Fibroblast of lung (primary cell): ENCODE measurements around the gene UROD.

Experiments
- EZH2 ChIP-seq: IDR thresholded peaks from 2 replicates; pipeline ENCODE4 v1.5.1; 2012; ENCODE audit warnings: low read length, control low read depth, mild to moderate bottlenecking; ENCODE audit errors: missing control alignments
- TF ChIP-seq, protein P1 (sequence below), 2 donors: IDR thresholded peaks in 1 of 2; conservative IDR thresholded peaks in 1 of 2; 1 replicate in 1 of 2; 2 replicates in 1 of 2; pipeline ENCODE4 v1.5.1; 2011 to 2012; ENCODE audit warnings: low read length in 2 of 2, control low read depth in 1 of 2, inconsistent platforms in 1 of 2, low read depth in 1 of 2, mild to moderate bottlenecking in 1 of 2

DNA sequence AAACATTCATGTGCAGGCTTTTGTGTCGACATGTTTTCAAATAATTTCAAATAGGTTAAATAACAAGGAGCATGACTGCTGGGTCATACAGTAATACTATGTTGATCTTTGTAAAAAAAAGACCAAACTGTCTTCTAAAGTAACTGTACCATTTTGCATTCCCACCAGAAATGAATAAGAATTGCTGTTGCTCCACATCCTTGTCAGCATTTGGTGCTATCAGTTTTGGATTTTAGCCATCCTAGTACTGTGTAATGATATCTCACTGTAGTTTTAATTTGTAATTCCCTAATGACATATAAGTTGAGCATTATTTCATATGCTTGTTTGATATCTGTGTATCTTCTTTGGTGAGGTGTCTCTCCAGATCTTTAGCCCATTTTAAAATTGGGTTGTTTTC lies 11.6 kb downstream of the UROD start:
- TF ChIP-seq, protein P1, sequence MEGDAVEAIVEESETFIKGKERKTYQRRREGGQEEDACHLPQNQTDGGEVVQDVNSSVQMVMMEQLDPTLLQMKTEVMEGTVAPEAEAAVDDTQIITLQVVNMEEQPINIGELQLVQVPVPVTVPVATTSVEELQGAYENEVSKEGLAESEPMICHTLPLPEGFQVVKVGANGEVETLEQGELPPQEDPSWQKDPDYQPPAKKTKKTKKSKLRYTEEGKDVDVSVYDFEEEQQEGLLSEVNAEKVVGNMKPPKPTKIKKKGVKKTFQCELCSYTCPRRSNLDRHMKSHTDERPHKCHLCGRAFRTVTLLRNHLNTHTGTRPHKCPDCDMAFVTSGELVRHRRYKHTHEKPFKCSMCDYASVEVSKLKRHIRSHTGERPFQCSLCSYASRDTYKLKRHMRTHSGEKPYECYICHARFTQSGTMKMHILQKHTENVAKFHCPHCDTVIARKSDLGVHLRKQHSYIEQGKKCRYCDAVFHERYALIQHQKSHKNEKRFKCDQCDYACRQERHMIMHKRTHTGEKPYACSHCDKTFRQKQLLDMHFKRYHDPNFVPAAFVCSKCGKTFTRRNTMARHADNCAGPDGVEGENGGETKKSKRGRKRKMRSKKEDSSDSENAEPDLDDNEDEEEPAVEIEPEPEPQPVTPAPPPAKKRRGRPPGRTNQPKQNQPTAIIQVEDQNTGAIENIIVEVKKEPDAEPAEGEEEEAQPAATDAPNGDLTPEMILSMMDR (conservative IDR thresholded peaks at IDR 0.05 in 1 of 2, IDR thresholded peaks at IDR 0.05 in 1 of 2; ENCODE audit: low read depth in 1 of 2, low read length in 2 of 2) = no peak
- TF ChIP-seq EZH2 = no peak
